GM21367 (cell line): ENCODE measurements around the gene HIKESHI.
"Not testable (repeated sequence)": the region's sequence is repeated elsewhere in the genome, so short reads cannot be mapped to it uniquely, and the experiment has no call there.

Source experiments
- ATAC-seq: cut with Tn5 transposase; IDR thresholded peaks from one replicate; pipeline ENCODE4 v1.9.1; 2021; ENCODE audit not compliant: unreplicated experiment

The HIKESHI gene

DNA sequence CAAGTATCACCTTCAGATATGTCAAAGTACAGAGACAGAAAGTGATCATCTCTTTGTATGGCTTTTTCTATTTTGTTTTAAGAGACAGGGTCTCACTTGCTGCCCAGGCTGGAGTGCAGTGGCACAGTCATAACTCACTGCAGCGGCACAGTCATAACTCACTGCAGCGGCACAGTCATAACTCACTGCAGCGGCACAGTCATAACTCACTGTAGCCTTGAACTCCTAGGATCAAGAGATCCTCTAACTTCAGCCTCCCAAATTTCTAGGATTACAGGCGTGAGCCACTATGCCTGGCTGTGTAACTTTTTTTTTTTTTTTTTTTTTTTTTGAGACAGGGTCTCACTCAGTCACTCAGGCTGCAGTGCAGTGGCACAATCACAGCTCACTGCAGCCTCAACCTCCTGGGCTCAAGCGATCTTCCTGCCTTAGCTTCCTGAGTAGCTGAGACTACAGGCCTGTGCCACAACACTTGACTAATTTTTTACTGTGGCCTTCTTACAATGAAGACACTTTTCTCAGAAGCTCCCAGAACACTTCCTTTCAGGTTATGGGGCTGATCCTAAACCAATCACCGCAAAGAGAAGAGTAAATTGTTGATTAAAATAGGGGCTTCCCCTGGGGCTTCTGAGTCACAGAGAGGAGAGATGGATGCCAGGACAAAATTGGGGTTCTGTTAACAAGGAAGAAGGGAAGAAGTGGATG is 9.0 kb upstream of the HIKESHI start:
- peak; percentile 57 for ATAC-seq

DNA sequence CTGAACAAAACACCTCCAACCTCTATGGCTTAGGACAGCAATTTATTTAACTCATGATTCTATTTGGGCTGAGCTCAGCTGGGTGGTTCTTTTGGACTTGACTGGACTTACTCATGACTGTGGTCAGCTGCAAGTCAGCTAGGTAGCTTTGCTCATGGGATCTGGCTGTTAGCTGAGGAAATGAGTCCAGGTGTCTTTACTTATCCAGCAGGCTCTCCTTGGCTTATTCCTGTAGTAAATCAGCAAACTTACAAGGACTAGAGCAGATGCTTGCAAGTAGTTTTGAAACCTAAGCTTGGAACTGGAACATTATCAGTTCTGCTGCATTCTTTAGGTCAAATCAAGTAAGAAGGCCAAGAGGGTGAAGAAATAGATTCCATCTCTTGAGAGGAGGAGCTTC is 8.0 kb upstream of the HIKESHI start:
- ATAC-seq = no peak

DNA sequence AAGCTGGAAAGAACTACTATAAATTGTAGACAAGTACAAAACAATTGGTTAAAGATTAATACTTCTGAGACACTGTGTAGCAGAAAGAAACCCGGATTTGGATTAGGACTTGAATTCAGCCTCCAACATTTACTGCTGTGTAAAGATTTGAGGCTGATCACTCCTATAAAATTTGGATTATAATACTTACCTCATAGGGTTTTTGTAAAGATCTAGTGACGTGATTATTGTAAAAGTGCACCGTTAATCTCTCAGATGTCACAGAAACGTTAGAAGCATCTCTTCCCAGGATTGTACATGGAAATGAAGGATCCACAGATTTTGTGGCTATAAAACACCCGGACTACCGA is 323 bp upstream of the HIKESHI start:
- ATAC-seq = no peak

DNA sequence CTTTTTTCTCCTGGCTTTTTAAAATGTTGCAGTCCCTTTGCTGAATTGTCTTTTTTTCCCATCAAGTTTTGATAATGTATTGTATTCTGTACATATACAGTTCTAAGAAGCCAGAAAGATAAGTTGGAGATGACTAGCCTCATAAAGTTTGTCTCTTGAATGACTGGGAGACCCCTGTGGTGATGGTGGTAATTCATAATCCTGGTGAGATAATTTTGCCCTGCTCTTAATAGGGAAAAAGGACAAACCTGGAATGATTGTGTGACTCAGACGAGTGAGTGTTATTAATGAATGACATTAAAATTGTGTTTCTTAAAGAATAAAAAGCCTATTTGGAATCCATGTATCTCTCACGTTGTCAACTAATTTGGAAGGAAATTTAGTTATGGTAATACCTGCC is 1.2 kb downstream of the HIKESHI start:
- ATAC-seq = no peak

DNA sequence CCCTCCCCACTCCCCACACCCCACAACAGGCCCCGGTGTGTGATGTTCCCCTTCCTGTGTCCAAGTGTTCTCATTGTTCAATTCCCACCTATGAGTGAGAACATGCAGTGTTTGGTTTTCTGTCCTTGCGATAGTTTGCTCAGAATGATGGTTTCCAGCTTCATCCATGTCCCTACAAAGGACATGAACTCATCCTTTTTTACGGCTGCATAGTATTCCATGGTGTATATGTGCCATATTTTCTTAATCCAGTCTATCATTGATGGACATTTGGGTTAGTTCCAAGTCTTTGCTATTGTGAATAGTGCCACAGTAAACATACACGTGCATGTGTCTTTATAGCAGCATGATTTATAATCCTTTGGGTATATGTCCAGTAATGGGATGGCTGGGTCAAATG is 6.7 kb downstream of the HIKESHI start:
- ATAC-seq = not testable (repeated sequence)

DNA sequence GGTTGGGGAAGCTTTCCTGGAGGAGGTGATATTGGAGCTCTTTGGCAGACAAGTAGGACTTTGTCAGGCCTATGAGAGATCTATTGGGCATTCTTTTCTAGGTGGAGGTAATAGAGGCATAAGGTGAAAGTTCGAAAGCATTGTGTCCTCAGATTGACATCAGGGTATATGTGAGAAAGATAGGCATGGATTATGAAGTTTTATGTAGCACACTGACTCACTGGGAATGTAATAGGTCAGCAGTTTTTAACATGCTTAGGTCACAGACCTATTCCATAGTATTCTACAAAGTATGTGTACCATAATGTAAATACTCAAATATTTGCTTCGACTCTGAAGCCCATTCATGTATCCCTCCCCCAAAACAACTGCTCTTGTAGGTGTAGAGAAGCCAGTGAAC is 11.8 kb downstream of the HIKESHI start:
- no peak for ATAC-seq

DNA sequence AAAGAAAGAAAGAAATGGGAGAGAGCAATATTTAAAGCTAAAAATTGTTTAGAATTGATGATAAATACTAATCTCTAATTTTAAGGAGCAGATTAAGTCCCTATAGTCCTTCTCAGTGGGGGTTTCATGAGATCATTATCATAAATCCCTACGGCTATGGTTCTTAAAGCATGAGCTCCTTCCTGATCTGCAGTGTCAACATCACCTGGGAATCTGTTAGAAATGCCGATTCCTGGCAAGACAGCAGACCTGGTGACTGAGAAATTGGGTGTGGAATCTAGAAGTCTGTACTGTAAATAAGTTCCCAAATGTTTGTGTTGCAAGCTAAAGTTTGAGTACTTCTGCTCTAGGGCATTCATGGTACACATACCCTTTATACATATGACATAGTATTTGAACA is 12.6 kb downstream of the HIKESHI start:
- no peak for ATAC-seq

DNA sequence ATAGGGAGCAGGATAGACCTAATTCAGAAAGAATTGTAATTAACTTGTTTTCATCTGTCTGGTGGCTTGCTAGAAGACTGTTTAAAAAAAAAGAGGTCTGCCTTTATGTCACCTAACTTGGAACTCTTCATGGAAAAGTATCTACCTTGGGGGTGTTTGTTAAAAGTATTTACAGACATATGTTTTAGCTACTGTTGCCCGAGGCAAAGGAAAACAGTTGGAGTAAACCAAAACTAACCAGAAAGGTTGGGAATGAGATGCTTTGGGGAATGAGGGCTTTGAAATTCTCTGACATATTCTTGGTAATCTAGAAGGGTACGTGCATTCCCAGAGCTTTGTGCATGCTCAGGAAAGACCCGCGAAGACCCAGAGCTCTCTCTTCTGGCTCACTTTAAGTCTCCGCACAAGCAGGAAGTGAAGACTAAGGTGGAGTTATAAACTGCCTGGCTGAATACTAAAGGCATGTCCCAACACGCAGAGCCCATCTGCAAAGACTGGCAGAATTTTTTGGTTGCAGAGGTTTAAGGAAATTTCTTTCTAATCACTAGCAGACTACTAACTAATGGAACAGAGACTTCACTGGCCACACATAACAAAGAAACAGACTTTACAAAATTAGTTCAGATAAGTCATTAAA is 33.2 kb downstream of the HIKESHI start:
- no peak for ATAC-seq

DNA sequence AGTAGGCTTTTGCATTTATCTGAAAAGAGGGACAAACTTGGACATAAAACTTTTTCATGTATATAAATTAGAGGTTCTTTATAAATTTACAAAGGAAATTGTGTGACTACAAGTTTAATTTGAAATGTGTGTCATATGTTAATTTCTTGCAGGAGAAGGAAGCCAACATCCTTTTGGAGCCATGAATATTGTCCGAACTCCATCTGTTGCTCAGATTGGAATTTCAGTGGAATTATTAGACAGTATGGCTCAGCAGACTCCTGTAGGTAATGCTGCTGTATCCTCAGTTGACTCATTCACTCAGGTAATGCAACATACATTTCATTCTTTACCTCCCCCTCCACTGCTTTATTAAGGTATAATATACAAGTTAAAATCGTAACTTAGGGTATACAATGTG is 35.2 kb downstream of the HIKESHI start:
- no peak for ATAC-seq

DNA sequence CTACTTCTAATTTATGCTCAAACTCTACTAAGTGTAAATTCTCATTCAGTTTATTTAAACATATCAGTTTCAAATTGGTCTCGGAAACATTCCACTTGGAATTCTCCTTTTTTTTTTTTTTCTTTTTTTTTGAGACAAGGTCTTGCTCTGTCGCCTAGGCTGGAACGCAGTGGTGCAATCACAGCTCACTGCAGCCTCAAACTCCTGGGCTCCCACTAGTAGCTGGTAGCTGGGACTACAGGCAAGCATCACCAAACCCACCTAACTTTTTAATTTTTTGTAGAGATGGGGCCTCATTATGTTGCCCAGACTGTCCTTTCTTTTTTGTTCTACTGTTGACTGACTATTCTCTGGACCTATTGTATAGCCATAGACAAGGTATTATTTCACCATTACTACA is 39.3 kb downstream of the HIKESHI start:
- no peak for ATAC-seq

DNA sequence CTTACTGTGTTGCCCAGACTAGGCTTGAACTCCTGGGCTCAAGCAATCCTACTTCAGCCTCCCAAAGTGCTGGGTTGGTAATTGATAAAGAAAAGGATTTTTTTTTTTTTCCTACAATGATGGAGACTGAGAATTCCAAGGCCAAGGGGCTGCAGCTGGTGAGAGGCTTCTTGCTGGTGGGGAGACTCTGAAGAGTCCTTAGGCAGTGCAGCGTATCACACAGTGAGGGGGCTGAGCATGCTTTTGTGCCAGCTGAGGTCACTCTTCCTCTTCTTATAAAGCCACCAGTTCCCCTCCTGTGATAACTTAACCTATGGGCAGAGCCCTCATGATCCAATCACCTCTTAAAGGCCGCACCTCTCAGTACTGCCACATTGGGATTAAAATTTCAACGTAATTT is 44.5 kb downstream of the HIKESHI start:
- ATAC-seq = no peak

DNA sequence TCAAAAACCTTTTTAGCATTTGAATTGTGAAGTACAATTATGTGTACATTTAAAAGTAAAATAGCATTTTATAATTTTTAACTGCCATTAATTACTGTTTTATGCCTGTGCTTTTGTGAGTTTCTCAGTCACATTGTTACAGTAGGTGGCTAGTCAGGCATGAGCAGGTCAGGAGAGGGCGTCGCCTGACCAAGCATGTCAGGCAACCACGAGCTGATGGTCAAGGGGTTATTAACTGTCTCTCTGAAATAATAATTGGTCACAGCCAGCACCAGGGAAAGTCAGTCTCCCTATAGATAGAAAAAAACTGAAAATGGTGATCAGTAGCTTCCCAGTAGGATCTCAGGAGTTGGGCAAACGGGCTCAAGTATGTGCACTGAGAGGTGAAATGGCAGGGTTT is 53.2 kb downstream of the HIKESHI start:
- ATAC-seq = no peak

DNA sequence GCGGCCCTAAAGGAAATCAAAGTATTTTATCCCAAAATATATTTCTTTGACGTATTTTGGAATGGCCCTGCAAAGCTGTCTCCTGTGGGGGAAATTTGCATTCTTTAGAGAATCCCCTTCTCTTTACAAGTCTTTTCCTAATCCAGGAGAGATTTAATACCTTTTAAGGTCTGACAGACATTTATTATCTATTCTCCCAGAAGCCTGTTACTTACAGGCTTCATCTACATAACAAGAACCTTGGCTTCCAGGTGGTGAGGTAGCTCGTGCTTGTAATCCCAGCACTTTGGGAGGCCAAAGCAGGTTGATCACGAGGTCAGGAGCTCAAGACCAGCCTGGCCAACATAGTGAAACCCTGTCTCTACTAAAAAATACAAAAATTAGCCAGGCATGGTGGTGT is 55.4 kb downstream of the HIKESHI start:
- not testable (repeated sequence) for ATAC-seq

DNA sequence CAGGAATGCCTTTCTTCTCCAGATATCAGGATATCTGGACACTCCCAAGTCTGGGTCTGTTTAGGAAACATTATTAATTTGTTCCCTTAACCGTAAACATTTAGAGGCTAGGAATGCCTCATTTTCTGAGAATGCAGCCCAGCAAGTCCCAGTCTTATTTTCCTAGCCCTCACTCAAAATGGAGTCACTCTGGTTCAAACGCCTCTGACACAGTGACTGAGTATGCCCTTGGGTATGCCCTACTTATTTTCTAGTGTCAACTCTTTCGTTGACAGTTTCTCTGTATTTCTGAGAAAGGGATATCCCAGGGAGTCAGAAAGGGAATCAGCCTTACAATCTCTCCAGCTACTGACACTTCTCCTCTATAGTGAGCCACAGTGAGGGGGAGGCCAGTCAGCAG is 56.7 kb downstream of the HIKESHI start:
- no peak for ATAC-seq

DNA sequence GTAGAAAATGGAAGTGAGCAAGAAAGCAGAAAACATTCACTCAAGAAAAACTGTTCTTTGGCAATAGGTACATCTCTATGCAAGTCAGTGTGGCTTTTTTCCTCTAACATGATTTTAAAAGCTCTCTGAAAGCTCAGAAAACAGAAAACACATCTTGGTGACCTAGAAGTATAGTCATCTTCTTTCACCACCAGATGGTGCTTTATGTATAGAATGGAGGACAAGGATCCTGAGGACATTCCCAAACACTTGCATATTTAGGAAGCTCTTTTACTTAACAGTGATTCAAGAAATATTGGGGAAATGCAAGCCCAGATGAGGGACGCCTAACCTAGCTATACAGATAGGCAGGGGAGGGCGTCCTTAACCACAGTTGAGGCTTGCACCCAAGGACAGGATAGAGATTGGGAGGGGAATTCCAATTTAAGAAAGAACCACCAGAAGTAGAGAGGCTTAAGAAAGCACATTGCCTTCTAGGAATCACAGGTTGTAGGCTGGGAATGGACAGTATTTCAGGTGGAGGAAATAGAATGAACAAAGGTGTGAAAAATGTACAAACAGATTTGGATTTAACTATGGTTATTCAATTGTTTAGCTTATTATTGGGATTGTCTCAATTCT is 58.8 kb downstream of the HIKESHI start:
- ATAC-seq = no peak

DNA sequence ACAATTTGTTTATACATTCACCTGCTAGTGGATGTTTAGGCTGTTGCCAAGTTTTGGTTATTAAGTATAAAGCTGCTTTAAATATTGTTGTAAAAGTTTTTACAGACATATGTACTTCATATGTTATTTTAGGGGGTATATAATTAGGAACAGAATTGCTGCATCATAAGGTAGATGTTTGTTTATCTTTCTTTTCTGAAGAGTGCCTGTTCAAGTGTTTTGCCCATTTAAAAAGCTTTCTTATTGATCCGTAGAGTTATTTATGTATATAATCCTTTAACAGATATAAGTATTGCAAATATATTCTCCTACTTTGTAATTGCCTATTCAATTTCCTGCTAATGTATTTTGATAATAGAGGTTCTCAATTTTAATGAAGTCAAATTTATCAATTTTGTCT is 61.4 kb downstream of the HIKESHI start:
- no peak for ATAC-seq

DNA sequence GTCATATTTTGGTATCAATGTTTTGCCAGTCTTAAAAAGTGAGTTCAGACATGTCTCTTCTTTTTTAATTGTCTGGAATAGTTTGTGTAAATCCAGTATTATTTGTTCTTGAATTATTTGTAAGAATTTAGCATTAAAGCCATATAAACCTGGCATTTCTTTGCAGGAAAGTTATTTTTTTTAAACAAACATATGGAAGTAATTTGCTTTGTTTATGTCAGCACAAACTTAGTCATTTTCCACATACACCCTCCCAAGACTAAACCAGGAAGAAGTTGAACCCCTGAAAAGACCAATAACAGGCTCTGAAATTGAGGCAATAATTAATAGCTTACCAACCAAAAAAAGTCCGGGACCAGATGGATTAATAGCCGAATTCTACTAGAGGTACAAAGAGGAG is 63.5 kb downstream of the HIKESHI start:
- ATAC-seq = no peak

DNA sequence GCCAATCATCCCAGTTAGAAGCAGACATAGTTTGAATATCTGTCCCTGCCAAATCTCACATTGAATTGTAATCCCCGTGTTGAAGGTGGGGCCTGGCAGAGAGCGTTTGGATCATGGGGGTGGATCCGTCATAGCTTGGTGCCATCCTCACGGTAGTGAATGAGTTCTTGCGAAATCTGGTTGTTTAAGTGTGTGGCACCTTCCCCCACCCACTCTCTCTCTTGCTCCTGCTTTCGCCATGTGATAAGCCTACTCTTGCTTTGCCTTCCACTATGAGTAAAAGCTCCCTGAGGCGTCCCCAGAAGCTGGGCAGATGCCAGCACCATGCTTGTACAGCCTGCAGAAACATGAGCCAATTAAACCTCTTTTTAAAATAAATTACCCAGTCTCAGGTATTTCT is 67.6 kb downstream of the HIKESHI start:
- ATAC-seq = no peak

DNA sequence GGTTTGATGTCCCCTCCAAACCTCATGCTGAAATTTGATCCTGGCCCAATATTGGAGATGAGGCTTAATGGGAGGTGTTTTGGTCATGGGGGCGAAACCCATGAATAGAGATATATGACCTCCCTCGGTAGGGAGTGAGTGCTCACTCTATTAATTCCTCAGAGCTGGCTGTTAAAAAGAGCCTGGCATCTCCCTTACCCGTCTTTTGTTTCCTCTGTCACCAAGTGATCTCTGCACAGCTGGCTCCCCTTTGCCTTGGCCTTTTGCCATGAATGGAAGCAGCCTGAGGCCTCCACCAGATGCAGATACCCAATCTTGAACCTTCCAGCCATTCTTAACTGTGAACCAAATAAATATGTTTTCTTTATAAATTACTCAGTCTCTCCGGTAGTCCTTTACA is 68.1 kb downstream of the HIKESHI start:
- ATAC-seq = no peak

DNA sequence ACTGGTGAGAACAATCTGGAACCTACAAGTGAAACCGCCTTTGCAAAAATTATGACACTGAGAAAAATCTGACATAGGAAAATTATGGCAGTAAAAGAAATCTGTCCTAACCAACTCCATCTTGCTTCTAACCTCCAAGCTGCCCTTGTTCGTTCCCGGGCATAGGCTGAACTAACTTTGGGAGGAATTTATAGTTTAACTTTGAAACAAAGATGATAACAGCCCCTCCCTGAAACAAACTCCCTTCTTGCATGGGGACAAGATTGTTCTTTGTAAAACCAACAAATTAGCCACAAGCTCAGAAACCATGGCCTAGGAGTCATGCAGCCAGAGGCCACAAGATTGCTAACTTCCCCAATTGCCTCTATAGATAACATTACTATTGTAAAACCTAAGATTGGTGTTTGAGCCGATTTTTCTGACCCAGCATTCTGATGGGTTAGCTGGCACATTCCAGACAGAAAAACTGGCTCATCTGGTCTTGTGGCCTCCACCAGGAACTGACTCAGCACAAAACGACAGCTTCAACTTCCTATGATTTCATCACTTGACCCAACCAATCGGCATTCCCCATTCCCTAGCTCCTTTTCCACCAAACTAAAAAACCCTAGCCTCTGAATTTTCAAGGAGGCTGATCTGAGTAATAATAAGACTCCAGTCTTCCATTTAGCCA is 69.0 kb downstream of the HIKESHI start:
- ATAC-seq = no peak

DNA sequence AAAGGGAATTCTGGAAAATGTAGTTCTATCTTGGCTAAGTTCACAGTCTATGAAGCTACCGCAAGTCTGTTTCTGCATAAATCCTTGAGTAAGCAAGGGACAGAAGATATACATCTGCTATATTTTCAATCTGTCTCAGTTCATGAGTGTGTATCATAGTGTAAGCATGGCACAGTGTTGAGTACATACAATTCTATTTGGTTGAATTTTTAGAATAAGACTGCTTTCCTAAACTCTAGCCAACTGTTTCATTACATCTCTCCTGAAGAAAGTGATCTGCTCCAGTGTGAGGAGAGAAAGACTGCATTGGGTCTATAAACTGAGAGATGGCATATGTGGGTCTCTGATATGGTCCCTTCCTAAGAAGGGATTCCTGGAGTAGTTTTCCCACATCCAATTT is 70.0 kb downstream of the HIKESHI start:
- no peak for ATAC-seq

DNA sequence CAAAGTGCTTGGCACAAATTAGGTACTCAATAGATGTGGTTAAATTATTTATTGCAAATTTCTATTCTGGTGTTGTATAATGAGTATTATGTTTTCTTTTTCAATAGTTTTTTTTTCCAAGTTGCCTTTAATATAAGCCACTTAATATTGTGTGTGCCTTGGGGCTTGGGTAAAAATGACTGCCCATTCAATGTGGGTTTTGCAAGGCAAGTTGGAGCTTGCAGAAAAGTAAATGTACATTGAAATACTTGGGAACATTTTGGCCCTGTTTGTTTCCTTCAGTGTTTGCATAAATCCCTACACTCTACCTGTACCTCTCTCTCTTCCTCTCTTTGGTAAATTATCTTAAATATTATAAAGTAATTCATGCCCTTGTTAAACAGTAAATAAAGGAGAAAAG is 70.5 kb downstream of the HIKESHI start:
- ATAC-seq = no peak
